Activated naive CD4-positive, alpha-beta T cell (primary cell): ENCODE data around the gene TATDN3.
"Not testable (repeated sequence)": the region's sequence is repeated elsewhere in the genome, so short reads cannot be mapped to it uniquely, and the experiment has no call there.

Source experiments
- DNase-seq, 4 experiments: peaks; one replicate each; lab custom pipeline; 2025; lab: John Stamatoyannopoulos, UW

Gene TATDN3

GRCh38 chr1:212775241-212775640, 16.5 kb upstream of the TATDN3 start:
- no peak for DNase-seq

GRCh38 chr1:212777151-212777550, 14.5 kb upstream of the TATDN3 start:
- DNase-seq = no peak

- DNase-seq = not testable (repeated sequence)
Measured at GRCh38 chr1:212779086-212779485, 12.6 kb upstream of the TATDN3 start.

DNA sequence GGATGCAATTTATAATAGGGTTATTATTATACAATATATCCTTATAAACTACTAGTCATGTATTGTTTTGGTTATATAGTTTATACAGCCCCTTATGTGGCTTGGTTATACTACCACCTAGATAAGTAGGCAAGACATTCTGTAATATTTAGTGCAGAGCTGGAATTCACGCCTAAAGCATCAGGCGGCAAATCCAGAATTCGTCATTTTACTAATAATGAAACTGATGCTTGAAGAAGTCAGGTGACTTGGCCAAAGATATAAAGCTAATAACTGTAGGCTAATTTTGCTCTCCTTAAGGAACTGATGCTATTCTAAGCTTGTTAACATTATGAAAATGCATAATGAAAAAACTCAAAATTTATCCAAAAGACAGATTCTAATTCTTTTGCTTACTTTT, 10.9 kb upstream of the TATDN3 start:
- no peak for DNase-seq

DNA sequence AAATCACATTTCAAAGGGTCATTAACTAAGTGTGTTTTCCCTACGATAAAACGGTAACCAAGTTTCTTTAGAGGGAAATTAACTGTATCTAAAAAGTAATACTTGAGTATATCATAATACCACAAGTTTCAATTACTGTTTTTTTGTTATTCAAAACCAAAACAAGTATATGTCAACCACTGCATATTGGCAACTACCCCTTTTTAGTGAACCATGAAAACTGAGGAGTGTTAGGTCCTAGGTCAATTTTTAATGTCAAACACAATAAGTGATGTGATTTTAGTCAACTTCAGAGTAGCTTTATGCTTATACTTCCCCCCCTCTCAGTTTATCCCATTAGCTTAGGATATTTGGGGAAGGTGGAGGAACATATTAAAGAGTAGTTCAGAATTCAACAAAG, 10.5 kb upstream of the TATDN3 start:
- DNase-seq = no peak

GRCh38 chr1:212782422-212783154, 9.1 kb upstream of the TATDN3 start:
- no peak for DNase-seq

DNA sequence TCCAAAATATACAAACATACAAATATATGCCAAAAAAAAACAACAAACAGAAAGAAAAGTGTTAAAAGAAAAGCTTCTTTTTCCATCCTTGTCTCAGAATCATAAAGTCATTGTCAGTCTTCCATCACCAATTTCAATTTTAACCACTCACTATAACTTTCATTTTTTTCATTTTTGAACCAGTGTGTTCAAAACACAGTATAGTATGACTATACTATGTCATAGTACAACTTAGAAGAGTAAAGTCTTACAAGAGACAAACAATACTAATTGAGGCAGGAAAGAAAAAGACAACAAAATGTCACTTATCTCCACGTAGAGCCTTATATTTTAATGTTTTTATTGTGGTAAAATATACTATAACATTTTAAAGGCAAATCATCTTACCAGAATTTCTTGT, 7.7 kb upstream of the TATDN3 start:
- DNase-seq = no peak

DNA sequence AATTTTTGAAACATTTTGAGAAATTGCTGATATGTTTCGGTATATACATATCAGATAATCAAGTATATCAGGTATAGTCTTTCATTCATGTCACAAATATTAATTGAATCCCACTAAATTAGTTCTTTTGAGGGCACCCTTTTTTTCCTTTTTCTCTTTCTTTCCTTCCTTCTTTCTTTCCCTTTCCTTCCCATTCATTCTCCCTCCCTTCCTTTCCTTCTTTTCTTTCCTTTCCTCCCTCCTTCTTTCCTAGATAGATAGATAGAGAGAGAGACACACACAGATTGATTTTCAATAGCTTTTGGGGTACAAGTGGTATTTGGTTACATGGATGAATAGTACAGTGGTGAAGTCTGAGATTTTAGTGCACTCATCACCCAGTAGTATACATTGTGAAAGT, 5.8 kb upstream of the TATDN3 start:
- DNase-seq = no peak

- no peak for DNase-seq
Measured at GRCh38 chr1:212791261-212791675, 426 bp upstream of the TATDN3 start.

GRCh38 chr1:212792396-212792908, 758 bp downstream of the TATDN3 start:
- DNase-seq = no peak

GRCh38 chr1:212794561-212795014, 2.9 kb downstream of the TATDN3 start:
- no peak for DNase-seq

DNA sequence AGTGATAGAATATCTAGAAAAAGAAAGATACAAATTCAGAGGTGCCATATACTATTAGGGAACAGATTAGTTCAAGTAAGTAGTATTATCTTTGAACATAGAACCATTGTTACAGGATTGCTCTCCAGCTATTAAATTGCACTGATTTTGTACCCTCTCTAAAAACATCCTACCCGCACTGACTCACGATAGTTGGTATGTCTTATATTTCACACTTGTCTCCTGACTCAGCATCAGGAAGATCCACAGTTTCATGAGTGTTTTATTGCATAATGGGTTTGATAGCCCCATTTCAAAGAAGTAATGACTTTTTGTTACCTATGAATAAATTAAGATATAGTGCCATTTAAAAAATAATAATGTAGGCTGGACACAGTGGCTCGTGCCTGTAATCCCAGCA, 6.0 kb downstream of the TATDN3 start:
- DNase-seq = no peak

- DNase-seq = no peak
Measured at GRCh38 chr1:212805767-212806166, 14.1 kb downstream of the TATDN3 start.

DNA sequence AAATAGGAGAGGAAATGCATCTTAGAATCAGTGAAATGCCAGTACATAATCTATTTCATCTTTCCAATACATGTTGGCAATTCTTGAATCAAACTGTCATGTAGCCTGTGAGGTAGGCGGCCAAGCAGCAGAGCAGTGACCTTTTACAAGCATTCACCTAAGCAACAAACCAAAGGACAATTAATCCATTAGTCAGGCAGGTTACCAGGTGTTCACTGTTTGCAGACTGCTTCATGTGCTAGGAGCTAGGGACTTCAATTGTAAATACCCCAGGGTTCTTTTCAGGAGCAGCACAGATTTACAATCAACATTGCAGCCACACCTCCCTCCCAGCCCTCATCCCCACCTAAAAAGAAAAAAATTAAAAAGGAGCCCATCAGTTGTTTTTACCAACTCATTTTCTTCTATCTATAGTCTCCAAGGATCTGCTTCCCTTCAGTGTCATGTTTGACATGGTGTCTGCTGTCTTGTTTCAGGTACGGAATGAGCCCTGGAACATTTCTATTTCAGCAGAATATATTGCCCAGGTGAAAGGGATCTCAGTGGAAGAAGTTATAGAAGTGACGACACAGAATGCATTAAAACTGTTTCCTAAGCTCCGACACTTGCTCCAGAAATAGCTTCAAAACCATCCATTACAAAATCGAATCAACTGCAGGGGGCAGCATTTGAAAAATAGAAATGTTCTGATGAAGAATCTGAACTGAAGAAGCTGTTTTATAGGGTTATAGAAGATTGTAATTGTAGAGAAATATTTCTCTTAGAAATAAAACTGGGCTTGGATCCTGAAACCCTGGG, 23.0 kb downstream of the TATDN3 start:
- DNase-seq = no peak

DNA sequence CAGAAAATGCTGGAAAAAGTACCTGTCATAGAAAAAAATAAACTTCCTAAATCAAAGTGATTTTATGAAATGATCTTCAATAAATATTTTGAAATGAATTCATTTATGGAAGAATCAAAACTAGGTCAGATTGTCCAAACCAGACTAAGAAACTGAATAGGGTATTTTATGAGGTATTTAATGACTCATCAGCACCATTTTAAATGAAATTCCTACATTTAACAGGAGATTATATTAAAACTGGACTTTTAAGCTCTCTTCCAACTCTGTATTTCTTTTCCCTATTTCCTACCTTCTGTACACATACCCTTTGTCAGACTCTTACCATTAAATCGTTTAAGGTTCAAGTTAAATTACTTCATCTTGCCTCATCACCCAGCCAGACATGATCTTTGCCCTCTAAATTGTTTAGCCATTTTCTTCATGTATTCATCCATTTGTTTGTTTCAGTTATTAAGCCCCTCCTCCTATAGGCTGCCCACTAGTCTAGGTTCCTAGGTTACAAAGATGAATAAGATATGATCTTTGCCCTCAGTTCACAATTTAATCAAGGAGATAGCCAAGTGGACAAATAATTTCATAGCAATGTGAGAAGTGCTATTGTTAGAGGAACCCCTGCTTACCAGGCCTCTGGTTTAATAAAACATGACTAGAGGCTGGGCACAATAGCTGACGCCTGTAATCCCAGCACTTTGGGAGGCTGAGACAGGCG, 25.0 kb downstream of the TATDN3 start:
- no peak for DNase-seq

- DNase-seq = no peak
Measured at GRCh38 chr1:212819726-212820125, 28.0 kb downstream of the TATDN3 start.

DNA sequence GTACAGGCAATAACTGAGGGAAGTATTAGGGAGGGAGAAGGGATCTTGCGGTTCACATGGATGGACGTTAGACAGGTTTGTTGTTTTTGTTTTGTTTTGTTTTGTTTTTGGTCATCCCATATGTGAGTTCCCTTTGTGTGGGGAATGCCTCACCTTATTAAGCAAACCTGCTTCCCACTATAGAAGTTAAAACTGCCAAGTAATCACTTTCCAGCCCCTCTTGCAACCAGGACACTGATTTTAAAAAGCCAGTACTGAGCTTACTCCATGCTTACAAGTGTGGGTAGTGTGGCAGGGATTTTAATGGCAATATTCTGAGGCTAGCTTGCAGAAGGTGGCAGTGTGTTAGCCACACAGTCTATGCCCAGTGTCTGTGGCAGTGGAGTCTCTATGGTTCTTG, 29.3 kb downstream of the TATDN3 start:
- DNase-seq = no peak

DNA sequence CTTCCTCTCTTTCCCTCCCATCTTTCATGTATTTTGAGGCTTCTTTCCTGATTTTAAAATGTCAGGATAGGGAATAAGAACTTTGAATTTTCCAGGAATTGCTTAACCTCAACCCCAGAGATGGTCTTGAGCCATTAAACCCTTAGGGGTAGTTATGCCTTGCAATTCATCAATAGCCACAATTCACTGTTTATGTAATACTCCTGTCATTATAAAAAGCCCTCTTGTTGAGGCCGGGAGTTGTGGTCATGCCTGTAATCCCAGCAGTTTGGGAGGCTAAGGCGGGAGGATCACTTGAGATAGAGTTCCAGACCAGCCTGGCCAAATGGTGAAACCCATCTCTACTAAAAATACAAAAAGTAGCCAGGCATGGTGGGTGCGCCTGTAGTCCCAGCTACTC, 31.3 kb downstream of the TATDN3 start:
- no peak for DNase-seq

- DNase-seq = no peak
Measured at GRCh38 chr1:212824201-212824600, 32.5 kb downstream of the TATDN3 start.

- DNase-seq = no peak
Measured at GRCh38 chr1:212825798-212826452, 34.2 kb downstream of the TATDN3 start.

DNA sequence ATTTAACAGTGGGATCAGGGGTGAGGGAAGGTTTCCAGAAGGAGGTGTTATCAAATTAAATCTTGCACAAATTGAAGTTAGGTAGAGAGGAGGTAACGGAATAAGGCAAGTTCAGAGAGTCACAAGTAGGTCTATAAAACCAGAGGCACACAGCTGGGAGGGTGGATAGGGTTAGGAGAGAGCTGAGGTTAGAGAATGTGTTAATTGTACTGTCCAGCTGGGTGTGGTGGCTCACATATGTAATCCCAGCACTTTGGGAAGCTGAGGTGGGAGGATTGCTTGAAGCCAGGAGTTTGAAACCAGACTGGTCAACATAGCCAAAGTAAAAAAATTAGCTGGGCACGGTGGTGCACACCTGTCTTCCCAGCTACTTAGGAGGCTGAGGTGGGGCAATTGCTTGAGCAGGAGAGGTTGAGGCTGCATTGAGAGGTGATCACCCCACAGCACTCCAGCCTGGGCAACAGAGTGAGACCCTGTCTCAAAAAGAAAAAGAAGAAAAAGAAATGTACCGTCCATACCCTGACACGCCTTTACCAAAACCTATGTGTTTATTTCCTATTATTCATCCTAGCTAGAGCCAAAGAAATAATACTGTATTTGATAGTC, 35.6 kb downstream of the TATDN3 start:
- DNase-seq = no peak
